ENCODE measurements around the gene GASK1A.

DNA sequence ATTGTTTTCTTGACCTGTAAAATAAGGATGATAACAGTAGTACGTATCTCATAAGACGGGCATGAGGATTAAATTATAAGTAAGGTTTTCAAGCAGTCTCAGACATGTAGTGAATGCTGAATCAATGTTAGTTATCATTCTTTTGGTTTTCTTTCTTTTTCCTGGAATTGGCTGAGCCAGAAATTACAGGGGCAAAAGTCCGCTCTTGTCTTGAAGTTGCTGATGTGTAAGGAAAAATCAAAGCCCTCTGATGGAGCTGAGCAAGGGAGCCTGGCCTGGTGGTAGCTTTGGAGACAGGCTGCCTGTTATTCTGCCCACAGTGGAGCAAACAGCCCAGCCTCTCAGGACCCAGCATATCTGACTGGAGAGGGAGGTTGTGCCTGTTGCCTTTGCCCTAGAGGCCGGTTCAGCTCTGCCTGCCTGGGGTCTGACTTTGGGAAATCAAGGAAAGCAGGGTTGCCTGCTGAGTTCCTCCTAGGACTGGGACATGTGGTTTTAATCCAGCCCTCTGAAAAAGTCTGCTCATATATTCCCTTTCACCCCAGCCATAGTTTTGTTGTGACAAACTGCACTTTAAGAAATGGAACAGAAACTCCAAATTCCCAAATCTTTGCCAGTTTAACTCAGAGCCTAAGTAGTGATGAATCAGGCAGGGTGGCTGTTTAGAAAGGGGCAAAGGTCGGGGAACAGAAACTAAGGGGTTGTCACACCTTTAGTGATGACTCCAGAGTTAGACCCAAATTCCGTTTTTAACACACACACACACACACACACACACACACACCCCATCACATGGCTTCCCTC, 40.1 kb downstream of the GASK1A start:
- TF ChIP-seq, protein P1, sequence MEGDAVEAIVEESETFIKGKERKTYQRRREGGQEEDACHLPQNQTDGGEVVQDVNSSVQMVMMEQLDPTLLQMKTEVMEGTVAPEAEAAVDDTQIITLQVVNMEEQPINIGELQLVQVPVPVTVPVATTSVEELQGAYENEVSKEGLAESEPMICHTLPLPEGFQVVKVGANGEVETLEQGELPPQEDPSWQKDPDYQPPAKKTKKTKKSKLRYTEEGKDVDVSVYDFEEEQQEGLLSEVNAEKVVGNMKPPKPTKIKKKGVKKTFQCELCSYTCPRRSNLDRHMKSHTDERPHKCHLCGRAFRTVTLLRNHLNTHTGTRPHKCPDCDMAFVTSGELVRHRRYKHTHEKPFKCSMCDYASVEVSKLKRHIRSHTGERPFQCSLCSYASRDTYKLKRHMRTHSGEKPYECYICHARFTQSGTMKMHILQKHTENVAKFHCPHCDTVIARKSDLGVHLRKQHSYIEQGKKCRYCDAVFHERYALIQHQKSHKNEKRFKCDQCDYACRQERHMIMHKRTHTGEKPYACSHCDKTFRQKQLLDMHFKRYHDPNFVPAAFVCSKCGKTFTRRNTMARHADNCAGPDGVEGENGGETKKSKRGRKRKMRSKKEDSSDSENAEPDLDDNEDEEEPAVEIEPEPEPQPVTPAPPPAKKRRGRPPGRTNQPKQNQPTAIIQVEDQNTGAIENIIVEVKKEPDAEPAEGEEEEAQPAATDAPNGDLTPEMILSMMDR (IDR thresholded peaks at IDR 0.05; ENCODE audit: insufficient read depth, low read depth, low read length) = no peak
- TF ChIP-seq EZH2 (IDR thresholded peaks at IDR 0.05; ENCODE audit: insufficient read depth, low read length) = no peak

All from astrocyte (in vitro differentiated cells and primary cell).